DMS53 treated with DMSO at 0.1 percent for 48 hours (cell line): ENCODE measurements around the gene THAP4.
"Not testable (repeated sequence)": the region's sequence is repeated elsewhere in the genome, so short reads cannot be mapped to it uniquely, and the experiment has no call there.

Experiments used
- DNase-seq: peaks from one replicate; lab custom pipeline; 2025; ENCODE audit not compliant: unreplicated experiment; lab: John Stamatoyannopoulos, UW

The THAP4 gene

GRCh38 chr2:241666627-241667400 lies 29.9 kb upstream of the THAP4 start:
- DNase-seq = no peak

DNA sequence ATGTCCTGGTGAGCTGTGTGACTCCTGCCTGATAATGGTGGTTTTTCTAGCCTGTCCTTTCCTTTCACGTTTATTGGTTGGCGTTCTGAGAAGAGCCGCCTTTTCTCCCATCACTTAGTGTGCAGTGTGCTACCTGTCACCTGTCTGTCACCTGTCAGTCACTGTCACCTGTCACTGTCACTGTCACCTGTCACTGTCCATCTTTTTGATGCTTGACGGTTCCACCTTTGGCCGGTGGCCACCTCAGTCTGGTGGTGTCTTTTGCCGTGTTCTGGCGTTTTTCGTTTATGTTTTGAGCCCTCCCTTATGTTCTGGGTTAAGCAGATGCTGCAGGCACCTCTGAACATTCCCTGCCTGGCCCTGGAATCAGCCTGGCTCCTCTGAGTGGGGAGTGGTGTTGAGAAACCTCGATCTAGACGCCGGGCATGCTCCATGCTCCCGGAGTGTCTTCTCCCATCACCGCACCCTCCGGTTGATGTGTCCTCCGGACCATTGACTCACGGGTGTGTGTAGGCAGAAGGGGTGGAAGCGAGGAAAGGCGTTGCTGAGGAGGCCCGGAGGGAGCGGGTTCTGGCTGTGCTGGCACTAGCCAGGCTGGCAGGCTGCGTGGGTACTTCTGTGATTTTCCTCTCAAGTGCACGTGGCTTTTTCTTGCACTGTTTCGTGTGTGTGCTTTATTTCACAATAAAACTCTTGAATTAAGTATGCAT lies 28.9 kb upstream of the THAP4 start:
- no peak for DNase-seq

DNA sequence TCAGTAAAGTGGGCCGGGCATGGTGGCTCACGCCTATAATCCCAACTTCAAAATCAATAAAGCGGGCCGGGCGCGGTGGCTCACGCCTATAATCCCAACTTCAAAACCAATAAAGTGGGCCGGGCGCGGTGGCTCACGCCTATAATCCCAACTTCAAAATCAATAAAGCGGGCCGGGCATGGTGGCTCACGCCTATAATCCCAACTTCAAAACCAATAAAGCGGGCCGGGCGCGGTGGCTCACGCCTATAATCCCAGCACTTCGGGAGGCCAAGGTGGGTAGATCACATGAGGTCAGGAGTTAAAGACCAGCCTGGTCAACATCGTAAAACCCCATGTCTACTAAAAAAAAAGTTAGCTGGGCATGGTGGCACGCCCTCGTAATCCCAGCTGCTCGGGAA lies 25.8 kb upstream of the THAP4 start:
- DNase-seq = not testable (repeated sequence)

GRCh38 chr2:241660593-241661213 lies 23.7 kb upstream of the THAP4 start:
- no peak for DNase-seq

DNA sequence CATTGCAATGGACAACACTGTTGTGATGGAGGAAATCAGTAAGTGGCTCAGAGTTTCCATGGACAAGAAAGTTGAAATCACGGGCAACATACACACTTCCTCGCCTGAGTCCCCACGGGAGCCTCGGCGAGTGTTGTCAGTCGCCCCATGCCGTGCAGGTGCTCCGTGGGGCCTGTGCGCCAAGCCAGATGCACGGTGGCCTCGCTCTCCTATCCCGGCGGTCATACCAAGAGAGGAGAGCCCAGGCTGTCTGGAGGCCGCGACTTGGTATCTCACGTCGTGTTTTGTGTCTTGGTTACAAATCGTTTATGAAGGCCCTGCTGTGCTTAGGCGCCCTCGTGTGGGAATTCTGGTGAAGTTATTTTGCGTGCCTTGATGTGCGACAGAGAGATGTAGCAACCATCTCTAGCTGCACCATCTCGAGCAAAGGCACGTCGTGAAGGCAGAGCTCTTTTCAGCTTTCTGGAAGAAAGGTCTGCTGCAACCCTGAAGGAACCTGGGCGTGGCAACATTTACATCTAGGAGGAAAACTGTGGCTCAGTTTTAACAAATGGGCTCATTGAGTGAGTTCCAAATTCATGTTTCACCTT lies 22.3 kb upstream of the THAP4 start:
- peak; percentile 4 for DNase-seq

- DNase-seq = no peak
These were observed 21.3 kb upstream of the THAP4 start for GRCh38 chr2:241658296-241658695.

DNA sequence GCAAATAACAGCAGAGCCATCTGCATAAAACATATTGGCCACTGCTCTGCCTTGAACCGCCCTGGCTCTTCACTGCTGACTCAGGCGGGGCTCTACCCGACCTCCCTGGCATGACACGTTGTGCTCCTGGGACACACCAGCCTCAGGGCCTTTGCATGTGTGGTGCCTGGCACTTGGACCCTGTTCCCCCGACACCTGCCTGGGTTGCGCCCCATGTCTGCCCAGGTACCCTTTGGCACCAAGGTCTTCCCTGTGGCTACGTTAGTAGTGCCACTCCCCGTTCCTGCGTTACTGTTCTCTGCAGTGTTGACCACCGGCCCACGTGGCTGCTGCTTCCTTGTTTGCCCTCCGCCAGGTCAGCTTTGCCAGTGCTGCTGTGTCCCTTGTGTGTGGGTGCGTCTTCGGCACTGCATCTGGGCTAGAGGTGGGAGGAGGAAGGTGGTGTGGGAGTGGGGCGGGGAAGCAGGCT lies 20.9 kb upstream of the THAP4 start:
- DNase-seq = no peak

GRCh38 chr2:241656190-241656741 lies 19.3 kb upstream of the THAP4 start:
- no peak for DNase-seq

DNA sequence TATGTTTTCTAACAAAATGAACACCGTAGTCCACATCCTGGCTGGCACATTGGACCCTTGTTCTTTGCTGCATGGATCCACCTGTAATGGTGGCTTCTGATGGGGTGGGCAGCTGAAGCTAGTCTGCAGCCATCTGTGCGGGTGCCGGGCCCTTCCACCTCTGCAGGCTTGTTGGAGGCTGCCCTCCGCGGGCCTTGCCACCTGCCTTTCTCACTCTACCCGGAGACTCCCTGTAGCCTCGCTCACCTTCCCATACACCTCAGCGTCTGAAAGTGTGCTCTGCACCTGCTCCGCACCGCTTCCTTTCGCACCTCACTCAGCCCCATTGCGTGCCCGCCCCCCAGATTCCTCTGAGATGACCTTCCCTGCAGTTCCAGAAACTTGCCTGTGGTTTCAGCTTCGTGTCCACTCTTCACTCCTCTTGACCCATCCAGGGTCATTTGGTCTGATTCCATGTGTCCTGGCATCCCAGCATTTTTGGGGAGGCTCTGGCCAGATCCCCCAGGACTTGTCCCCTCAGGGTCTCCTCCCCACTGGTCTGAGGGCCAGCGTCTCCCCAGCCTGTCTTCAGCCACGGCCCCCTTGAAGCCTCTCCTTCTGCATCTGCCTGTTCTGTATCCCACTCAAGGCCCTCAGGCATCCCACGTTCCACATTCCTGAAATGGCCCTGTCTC lies 18.7 kb upstream of the THAP4 start:
- no peak for DNase-seq

DNA sequence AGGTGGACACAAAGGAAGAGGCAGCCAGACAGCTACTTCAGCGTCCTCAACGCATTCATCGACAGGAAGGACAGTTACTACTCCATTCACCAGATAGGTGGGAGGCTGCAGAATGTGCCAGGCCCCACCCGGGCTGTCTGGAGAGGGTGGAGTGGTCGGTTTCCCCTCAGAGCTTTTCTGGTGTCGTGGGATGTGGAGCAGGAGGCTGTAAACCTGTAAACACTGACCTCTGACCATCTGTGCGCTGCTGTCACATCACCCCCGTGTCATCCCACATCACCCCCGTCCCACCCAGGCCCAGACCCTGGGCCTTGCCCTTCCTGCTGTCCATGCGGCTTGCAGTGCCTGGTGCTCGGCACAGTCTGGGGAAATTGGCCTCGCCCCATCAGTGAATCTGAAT lies 17.6 kb upstream of the THAP4 start:
- no peak for DNase-seq

DNA sequence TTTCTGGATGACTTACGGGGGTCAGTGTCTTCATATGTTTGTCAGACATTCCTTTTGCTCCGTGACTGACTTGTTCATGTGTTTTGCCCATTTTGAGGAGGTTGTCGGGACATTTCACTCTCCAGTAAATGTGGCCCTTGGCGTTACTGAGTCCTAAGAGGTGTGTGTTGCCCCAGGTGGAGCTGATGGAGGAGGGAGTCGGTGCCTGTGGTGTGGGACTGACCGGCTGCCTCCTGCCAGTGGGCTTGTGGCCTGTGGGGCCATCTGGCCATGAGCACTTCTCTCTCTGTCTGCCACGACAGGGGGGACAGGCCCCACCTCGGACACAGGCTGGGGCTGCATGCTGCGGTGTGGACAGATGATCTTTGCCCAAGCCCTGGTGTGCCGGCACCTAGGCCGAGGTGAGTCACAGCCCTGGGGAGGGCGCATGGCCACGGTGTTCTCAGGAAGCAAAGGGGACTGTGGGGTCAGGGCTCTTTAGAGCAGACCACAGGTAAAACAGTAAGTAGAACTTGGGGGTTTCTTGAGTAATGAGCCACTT lies 16.3 kb upstream of the THAP4 start:
- DNase-seq = no peak

DNA sequence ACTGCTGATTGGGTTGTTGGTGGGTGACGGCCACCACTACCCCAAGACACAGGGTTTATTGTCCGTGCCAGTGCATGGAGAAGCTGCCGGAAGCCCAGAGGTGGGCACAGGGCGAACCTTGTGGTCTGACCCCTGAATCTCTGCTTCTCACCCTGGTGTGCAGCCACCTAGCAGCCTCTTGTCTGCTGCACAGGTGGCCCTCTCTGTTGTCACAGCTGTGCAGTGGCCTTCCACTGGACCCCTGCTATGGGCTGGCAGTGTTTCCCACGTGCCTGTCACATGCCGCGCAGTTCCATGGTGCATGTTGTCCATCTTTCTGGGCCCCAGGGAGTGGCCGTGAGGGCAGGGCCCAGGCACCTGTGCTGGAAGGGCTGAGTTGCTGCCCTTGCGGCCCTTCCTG lies 15.8 kb upstream of the THAP4 start:
- no peak for DNase-seq

DNA sequence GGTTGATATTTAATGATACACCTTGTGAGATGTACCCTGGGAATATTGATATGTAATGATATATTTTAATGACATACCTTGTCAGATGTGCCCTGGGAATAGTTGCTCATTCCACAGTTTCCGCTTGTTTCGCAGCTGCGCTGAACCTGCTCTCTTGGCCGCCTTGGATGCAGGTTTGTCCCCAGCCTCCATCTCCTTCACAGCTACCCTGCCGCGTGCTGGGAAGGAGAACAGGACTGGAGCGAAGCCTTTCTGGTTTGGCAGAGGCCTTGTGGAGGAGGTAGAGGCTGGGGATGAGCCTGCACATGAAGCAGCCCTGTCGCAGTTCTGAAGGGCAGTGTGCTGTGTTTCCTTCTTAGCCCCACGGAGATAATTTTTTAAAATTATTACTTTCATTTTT lies 15.2 kb upstream of the THAP4 start:
- DNase-seq = no peak

DNA sequence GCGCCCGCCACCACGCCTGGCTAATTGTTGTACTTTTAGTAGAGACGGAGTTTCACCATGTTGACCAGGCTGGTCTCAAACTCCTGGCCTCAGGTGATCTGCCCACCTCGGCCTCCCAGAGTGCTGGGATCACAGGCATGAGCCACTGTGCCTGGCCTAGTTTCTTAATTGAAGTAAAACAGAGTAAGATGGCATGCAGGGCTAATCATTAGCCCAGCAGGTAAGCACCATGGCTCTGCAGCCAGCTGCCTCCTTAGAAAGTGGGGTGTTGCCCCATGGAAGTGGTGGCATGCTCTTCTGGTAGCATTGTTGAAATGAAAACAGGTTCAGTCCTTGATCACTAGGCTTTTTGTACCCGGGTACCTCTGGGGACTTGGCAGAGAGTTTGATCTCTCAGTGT lies 13.0 kb upstream of the THAP4 start:
- no peak for DNase-seq

DNA sequence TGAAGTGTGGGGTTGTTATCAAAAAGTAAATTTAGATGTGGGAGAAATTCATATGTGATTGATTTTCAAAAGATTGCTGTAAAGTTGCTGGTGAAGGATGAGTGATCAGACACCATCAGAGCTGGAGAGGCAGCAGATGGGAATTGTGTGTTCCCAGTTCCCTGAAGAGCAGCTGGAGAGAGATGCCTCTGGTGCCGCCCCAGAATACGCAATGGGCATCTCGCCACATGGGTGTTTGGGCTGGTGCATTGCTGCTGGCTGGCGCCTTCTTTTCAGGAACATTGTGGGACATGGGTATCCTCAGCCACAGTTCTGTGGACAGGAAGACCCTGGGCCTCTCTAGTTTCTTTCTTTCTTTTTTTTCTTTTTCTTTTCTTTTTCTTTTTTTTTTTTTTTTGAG lies 12.4 kb upstream of the THAP4 start:
- no peak for DNase-seq

DNA sequence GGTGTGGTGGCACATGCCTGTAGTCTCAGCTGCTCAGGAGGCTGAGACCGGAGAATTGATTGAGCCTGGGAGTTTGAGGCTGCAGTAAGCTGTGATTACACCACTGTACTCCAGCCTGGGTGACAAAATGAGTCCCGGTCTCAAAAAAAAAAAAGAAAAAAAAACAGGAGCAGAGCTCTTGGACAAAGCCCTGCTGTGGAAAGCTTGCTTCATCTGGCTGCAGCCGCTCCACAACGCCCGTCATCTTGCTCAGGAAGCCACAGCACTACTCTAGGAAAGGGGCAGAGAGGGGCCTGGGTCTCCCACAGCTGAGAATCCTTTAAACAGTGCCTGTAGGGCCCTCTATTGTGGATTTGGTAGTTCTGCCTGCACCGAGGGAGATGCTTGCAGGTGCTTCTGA lies 11.5 kb upstream of the THAP4 start:
- no peak for DNase-seq

GRCh38 chr2:241645915-241646645 lies 9.1 kb upstream of the THAP4 start:
- DNase-seq = no peak

DNA sequence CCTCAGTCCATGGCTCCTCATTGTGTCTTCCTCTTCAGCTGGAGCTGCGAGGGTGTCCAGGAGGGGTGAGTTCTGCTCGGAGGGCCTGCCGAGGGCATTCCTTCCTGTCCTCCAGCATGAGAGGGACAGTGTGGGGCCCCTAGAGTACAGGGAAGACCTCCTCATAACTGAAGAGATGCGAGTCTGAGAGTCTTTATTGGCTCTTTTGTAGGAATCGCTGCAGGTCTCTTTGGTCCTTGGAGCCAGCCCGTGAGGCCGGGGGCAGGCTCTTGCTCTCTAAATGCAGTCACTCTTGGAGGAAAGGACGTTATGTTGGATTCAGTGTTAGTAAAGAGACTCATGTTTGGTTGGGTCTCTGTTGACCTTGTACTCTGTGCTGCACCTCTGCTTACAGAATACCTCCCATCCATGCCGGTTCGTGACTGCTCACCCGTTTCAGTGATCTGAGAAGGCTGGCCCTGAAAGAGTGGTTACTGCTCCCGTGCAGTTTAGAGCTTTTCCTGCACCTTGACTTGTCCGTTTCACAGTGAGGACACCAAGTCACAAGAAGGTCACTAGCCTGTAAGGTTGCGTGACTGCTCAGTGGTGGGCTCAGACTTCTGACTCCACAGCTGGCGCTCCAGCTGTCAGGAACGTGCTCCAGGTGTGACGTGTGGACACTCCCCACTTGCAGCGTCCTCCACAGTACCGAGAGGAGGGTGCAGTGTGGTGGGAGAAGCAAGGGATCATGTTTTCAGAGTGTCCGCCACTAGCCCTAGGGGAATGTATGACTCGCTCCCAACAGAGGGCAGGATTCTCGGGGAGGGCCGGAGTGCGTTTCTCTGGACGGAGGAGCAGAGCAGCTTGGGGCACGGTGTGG lies 8.3 kb upstream of the THAP4 start:
- DNase-seq = no peak

DNA sequence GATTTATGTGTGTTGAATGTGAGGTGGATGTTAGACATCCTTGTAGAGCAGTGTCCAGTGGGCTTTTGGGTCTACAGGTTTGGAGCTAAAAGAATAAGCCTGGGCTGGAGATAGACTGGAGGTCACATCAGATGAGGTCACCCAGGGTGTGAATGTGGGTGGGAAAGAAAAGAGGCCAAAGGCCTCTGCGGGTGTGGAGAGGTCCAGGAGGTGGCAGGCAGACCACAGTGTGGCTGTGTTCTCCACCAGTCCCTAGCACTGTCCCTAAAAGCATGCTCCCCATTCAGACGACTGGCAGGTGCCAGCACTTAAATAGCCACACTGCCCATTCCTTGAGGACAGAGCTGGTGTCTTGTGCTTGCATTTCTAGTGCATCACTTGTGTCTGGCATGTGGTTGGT lies 4.7 kb upstream of the THAP4 start:
- DNase-seq = no peak
